Keratinocyte (primary cell): ENCODE measurements around the gene MPP1.

Experiments used
- CTCF ChIP-seq, 3 experiments: IDR thresholded peaks in 1 of 3; conservative IDR thresholded peaks in 1 of 3; optimal IDR thresholded peaks in 1 of 3; 2 replicates in 2 of 3; 3 replicates in 1 of 3; pipeline versions ENCODE3 to v1.5.1; 2011; ENCODE audit warnings: low read length in 3 of 3, mild to moderate bottlenecking in 3 of 3, moderate library complexity in 2 of 3, control low read depth in 1 of 3, inconsistent platforms in 1 of 3; ENCODE audit not compliant: insufficient read depth in 2 of 3; ENCODE audit errors: extremely low read depth in 1 of 3
- EZH2 ChIP-seq: IDR thresholded peaks from one replicate; pipeline ENCODE4 v1.6.1; 2012; ENCODE audit warnings: inconsistent platforms, mild to moderate bottlenecking, low read length, moderate library complexity

DNA sequence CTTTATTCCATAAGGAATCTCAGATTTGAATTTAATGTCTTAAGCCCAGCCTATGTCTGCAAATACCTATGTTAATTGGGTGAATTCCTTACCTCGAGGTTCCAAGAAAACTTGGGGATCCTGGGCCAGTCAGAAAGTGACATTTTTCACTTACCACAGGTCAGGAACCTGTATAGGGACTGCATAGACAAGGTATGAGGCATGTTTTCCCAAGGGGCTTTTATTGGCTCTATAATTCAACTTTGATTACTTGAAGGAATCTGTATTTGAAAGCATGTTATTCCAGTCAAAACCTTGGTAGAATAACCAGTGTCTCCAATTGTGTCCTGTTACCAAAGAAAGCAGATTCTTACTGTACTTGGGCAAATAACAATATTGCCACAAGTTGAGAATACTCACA, 8.5 kb upstream of the MPP1 start:
- TF ChIP-seq CTCF (optimal IDR thresholded peaks at IDR 0.05 in 1 of 3, IDR thresholded peaks at IDR 0.05 in 1 of 3, conservative IDR thresholded peaks at IDR 0.05 in 1 of 3; ENCODE audit: extremely low read depth in 1 of 3, insufficient read depth in 2 of 3, low read length in 3 of 3) = no peak
- TF ChIP-seq EZH2 = no peak
